NCI-H146 (cell line): ENCODE measurements around the gene SPRED3.
"Not testable (repeated sequence)": the region's sequence is repeated elsewhere in the genome, so short reads cannot be mapped to it uniquely, and the experiment has no call there.

Experiments
- DNase-seq: peaks from one replicate; lab custom pipeline; 2025; lab: John Stamatoyannopoulos, UW

SPRED3 gene

DNA sequence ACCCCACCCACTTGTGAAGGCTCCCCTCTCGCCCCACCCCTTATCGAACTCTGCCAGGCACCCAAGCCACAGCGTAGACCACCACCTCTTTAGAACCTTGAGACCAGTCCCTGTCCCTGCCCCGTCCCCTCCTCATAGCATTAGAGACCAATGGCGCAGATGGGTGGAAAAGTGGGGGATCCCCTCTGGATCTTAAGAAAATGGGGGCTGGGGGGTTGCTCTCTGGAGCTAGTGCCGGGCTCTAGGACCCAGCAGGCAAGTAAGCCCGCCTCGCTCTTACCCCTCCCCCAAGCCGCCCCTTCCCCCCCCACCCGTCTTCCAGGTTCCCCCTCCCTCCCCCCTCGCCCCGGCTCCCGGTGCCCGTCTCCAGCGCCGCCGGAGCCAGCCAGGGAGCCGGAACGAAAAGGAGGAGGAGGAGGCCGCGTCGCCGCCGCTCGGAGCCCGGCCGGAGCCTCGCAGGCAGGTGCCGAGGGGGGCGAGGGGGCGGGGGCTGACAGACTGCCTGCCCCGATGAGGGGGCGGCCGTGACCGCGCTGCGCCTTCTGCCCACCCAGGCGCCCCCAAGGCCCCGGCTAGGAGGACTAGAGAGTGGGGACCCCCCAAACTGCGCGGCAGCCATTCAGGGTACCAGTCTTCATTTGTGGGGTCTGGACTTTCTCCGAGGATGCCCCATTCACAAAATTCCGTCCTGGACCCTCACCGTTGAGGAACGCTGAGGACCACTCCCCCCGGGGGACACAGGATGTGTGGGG is at the start of gene SPRED3:
SPRED3 (plus strand) TSS at position 349 of the 752 bp plus-strand sequence. CDS start 1,606 bp downstream, outside the sequence.
- peak; percentile 86 for DNase-seq

- DNase-seq: not testable (repeated sequence)
Observed at GRCh38 chr19:38339011-38339410, 49.5 kb upstream of the SPRED3 start.

DNA sequence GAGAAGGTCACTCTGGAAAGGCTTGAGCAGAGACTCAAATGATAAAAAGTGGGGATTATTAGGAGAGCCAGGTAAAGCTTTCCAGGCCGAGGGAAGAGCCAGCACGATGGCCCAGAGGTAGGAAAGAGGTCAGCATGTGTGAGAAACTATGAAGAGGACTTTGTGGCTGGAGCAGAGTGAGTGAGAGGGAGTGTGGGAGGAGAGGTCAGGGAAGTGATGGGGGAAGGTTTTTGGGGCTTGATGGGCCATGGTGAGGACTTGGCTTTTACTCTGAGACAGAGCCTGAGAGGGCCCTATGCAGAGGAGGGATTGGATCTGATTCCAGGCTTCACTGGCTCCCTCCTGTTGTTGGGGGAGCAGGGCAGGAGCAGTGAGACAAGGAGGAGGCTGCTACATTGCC is 47.6 kb upstream of the SPRED3 start:
- no peak for DNase-seq

GRCh38 chr19:38346837-38347236 is 41.7 kb upstream of the SPRED3 start:
- no peak for DNase-seq

DNA sequence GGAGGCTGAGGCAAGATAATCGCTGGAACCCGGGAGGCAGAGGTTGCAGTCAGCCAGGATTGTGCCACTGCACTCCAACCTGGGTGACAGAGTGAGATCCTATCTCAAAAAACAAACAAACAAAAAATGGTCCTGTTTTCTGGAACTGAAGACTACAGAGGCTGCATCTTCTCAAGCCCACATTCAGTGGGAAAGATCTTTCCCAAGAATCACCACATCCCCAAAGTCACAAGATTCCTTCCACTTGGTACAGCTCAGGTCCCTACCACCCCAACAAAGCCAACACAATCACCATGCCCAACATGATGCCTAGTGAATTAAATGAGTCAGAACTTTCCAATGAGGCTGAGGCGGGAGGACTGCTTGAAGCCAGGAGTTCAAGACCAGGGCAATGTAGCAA is 37.6 kb upstream of the SPRED3 start:
- DNase-seq: no peak

- peak; percentile 38 for DNase-seq
Observed at GRCh38 chr19:38351865-38352395, 36.6 kb upstream of the SPRED3 start.

DNA sequence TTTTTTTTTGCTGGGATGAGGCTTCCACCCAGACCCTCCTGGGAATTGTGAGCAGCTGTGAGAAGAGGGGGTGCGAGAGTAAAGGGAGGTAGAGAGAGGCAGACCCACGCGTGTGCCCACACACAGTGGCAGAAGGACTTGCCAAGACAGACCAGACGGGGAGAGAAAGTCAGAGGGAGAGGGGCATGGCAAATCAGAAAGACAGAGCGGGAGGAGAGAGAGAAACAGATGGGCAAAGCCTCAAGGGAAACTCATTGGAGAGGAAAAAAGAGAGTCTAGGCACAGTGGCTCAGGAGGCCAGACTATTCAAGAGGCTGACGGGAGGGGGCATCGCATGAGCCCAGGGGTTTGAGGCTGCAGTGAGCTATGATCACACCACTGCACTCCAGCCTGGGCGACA is 35.9 kb upstream of the SPRED3 start:
- no peak for DNase-seq

DNA sequence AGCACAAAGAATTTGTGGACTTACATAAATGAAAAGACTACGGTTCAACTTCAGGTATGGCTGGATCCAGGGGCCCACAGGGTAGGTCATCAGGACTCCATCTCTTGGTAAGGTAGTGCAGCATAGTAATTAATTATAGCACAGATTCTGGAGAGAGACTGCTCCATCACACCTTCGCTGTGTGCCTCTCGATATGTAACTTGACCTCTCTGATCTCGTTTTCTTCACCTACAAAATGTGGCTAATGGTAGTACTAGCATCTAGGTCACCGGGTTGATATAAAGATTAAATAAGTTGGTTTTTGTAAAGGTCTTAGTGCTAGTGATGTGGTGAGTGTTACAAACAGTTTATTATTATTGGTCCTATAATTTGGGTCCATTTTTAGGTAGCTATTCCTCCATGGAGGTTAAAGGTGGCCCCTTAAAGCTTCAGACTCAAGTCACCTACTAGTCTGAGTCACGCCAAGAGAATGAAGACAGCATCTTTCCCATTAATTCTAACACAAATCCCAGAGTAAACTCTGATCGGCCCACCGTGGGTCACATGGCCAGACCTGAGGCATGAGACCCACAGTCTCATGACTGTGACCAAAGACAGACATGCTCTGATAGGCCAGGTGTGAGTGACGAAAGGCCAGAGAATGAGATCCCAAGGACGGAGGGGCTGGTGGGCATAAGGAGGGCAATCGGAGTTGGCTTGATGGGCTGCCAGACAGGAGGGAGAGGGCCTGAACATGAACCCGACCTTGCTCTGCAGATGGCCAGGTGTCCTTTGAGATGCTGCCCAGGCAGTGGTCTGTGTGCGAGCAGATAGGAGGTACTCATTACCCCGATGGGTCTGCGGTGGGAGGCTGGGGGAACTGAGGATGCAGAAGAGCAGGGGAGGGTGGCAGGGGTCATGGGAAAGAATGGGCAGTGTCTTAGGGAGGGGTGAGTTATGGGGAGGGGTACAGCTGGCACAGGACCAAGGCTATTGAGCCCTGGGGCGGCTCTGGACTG is 32.5 kb upstream of the SPRED3 start:
- DNase-seq: no peak

GRCh38 chr19:38358071-38358470 is 30.4 kb upstream of the SPRED3 start:
- no peak for DNase-seq

GRCh38 chr19:38359242-38360021 is 29.1 kb upstream of the SPRED3 start:
- no peak for DNase-seq

DNA sequence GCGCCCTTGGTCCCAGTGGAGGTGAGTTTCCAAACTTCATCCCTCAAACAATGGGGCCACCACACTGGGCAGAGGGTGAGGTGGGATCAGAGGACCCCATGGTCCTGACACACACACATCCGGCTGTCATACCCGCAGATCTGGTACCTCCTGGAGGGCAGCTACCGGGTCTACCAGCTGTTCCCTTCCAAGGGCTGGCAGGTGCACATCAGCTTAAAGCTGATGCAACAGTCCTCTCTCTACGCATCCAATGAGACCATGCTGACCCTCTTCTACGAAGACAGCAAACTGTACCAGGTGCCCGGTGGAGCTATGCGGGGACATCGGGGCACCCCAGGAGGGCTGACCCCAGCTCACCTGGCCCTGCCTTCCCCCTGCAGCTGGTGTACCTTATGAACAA is 28.1 kb upstream of the SPRED3 start:
- peak; percentile 71 for DNase-seq

DNA sequence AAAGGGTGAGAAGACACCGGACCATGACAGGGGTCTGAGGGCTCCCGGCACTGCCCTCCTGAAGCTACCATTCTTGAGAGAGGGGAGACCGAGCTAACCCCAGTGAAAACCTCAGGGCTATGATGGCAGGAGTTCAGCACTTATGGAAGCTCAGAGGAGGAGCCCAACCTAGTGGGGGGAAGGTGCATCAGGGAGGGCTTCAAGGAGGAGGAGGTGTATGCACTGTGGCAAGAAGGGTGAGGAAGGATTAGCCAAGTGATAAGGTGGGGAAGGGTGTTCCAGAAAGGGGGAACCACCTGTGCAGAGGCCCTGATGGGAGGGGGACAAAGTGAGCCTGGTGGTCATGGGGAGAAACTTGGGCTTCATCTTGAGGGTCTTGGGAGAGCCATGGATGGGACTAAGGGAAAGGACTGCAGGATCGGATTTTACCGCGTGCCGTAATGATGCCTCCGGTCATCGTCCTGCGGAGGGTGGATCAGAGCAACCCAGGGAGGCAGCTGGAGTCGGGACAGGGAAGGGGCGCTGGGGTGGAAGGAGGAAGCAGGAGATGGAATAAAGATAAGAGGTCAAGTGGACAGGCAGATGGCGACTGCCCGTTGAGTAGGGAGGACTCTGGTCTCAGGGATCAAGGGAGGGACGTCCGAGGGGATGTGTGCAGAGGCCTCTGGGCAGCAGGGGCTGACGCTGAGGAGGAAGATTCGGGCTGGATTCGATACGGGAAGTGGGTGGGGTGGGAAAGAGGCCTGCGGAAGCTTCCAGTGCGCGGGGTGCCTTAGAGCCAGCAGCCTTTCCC is 27.5 kb upstream of the SPRED3 start:
- DNase-seq: peak; percentile 59

- DNase-seq: peak; percentile 95
Observed at GRCh38 chr19:38361633-38362075, 26.8 kb upstream of the SPRED3 start.

GRCh38 chr19:38362076-38362945 is 26.2 kb upstream of the SPRED3 start:
- peak; percentile 90 for DNase-seq

DNA sequence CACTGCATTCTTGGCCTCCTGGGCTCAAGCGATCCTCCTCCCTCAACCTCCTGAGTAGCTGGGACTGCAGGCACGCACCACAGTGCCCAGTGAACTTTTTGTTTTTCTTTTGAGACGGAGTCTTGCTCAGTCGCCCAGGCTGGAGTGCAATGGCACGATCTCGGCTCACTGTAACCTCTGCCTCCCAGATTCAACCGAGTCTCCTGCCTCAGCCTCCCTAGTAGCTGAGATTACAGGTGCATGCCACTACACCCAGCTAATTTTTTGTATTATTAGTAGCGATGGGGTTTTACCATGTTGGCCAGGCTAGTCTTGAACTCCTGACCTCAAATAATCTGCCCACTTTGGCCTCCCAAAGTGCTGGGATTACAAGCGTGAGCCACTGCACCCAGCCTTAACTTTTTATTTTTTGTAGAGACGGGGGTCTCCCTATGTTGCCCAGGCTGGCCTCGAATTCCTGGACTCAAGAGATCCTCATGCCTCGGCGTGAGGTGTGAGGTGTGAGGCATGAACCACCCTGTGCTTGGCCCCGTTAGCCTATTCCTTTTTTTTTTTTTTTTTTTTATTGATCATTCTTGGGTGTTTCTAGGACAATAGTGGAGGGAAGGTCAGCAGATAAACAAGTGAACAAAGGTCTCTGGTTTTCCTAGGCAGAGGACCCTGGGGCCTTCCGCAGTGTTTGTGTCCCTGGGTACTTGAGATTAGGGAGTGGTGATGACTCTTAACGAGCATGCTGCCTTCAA is 25.4 kb upstream of the SPRED3 start:
- DNase-seq: not testable (repeated sequence)

DNA sequence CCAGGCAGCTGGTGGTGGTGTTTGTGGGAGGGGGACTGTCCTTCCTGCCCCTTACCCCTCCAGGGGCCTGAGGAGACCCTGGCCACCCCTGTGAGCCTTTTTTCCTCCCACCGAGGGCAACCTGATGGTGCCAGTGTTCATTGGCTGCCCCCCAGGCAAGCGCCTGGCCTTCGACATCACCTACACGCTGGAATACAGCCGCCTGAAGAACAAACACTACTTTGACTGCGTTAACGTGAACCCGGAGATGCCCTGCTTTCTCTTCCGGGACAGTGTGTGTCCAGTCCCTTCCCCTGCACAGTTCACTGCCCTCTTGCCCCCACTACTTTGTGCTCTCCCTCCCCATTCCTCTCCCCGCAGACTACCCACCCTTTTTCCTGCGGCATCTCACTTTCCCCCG is 21.5 kb upstream of the SPRED3 start:
- no peak for DNase-seq

DNA sequence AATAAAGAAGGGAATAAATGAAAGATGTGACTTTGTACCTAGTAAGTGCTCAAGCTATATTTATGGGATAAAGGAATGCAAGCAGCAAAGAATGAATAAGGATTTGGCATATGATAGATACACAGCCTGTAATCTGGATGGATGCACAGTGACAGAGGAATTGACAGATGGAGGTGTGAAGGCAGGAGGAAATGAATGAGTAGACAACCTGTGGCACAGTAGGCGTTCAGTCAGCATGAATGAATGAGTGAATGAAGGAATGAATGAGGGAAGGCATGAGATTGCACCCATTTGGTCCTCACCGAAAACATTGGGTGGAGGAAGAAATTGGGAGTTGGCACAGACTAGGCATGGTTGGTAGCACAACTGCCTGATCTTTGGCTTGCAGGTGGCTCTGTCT is 18.9 kb upstream of the SPRED3 start:
- no peak for DNase-seq

DNA sequence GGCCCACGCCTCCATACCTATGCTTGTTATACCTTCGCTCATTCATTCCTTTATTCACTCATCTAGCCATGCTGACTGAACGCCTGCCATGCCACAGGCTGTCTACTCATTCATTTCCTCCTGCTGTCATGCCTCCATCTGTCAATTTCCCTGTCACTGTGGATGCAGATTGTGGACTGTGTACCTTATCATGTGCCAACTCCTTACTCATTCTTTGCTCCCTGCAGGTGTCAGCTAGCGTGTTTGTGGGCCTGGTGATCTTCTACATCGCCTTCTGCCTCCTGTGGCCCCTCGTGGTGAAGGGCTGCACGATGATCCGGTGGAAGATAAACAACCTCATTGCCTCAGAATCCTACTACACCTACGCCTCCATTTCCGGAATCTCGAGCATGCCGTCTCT is 18.2 kb upstream of the SPRED3 start:
- no peak for DNase-seq

DNA sequence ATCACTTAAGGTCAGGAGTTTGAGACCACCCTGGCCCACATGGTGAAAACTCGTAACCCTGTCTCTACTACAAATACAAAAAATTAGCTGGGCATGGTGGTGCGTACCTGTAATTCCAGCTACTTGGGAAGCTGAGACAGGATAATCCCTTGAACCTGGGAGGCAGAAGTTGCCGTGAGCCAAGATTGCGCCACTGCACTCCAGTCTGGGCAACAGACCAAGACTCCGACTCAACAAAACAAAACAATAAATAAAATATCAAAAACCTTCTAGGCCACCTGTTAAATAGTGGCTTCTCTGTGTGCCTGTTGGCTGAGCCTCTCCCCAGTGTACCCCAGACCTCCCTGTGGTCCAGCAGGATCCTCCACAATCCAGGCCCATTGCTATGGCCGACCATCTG is 17.4 kb upstream of the SPRED3 start:
- DNase-seq: no peak
